22Rv1 (cell line): Measurements from ENCODE around the gene ITPR1.

Experiments used
- H3K27ac ChIP-seq: fragments of 450-650 bp; 2 replicates; pipeline ENCODE4 v1.5.1; 2017
- CTCF ChIP-seq: fragments of 450-650 bp; IDR thresholded peaks from 2 replicates; pipeline ENCODE4 v1.5.1; 2017; ENCODE audit warnings: mild to moderate bottlenecking
- ZFX ChIP-seq: fragments of 450-650 bp; IDR thresholded peaks from 2 replicates; pipeline ENCODE4 v1.6.1; 2017; ENCODE audit warnings: antibody characterized with exemption, borderline replicate concordance

ITPR1 gene

DNA sequence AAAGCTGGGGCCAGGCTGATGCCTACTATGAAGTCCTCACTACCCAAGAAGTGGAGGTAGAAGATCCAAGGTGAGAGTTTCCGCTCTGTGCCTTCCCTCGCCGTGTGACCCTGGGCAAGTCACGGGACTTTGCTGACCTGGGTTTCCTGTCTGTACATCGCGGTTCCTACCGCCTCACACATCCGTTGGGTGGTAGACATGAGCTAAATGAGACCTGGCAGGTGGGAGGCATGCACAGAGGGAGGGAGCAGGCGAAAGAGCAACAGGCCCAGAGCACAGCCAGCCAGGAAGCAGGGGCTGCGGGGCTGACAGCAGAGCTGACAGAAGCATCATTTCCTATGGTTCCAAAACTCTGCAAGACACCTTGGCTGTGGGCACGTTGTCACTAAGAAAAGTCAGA lies 328.8 kb downstream of the ITPR1 start:
- TF ChIP-seq CTCF, result no peak
- TF ChIP-seq ZFX, result no peak
- no peak overlapping the region for H3K27ac ChIP-seq

- TF ChIP-seq CTCF (no peak), ZFX (no peak)
- H3K27ac ChIP-seq, result no peak overlapping the region
Observed at GRCh38 chr3:4822568-4822967, 329.4 kb downstream of the ITPR1 start.

- no peak overlapping the region for H3K27ac ChIP-seq
- TF ChIP-seq ZFX, result no peak
- no peak for TF ChIP-seq CTCF
Observed at GRCh38 chr3:4823385-4823784, 330.2 kb downstream of the ITPR1 start.

DNA sequence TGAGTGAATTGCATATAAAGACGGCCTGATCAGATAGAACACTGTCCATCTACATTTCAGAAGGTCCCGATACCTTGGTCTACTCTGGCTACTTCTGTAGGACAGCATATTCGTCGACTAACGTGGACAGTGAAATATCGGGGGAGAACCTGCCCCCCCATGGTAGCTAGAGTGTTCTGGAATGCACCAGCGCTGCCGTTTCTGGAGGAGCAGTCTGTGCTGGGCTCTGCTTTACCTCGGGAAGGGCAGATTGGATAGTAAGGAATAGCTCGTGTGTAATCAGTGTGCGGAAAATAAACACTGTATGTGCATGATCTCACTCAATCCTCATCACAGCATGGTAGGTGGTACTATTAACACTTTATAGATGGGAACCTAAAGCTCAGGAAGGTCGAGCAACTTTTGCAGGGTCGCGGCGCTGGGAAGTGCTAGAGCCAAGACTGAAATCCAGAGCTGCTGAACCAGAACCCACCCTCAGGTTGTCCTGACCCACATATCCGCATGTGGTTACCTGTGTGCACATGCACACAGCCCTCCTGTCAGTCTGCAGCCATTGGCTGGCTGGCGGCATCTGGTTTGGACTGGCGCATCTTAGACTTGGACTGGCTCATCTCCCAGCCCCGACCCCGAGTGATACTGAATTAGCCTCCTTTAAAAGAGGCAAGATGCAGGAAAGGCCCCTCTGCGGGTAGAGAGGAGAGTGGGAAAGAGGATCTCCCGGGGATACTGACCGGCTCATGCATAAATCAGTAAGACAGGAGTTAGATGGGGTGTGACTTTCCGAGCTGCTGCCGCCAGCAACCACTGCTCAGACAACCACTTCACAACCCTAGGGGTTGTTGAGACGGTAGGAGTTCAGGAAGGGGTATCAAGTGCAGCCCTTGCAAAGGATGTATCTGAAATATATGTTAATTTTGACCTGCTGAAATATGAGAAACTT lies 331.1 kb downstream of the ITPR1 start:
- H3K27ac ChIP-seq, result no peak overlapping the region
- TF ChIP-seq ZFX (no peak), CTCF (no peak)

- no peak for TF ChIP-seq CTCF
- TF ChIP-seq ZFX, result no peak
- no peak overlapping the region for H3K27ac ChIP-seq
Observed at GRCh38 chr3:4824926-4825325, 331.8 kb downstream of the ITPR1 start.

GRCh38 chr3:4825436-4826236 lies 332.5 kb downstream of the ITPR1 start:
- no peak overlapping the region for H3K27ac ChIP-seq
- TF ChIP-seq CTCF (no peak), ZFX (no peak)
